GM12872 (cell line): ENCODE data around the gene GIGYF2.

Experiments
- CTCF ChIP-seq: IDR thresholded peaks from 3 replicates; pipeline ENCODE4 v1.5.1; 2011; ENCODE audit warnings: low read depth, mild to moderate bottlenecking, low read length, moderate library complexity; ENCODE audit not compliant: insufficient read depth

GIGYF2 gene

GRCh38 chr2:232795920-232796319 lies 98.8 kb downstream of the GIGYF2 start:
- no peak for TF ChIP-seq CTCF

GRCh38 chr2:232798187-232798586 lies 101.1 kb downstream of the GIGYF2 start:
- no peak for TF ChIP-seq CTCF

GRCh38 chr2:232800166-232800565 lies 103.0 kb downstream of the GIGYF2 start:
- TF ChIP-seq CTCF, result no peak

- no peak for TF ChIP-seq CTCF
Measured at GRCh38 chr2:232802091-232802490, 105.0 kb downstream of the GIGYF2 start.

GRCh38 chr2:232809349-232810124 lies 112.4 kb downstream of the GIGYF2 start:
- TF ChIP-seq CTCF, result no peak

- no peak for TF ChIP-seq CTCF
Measured at GRCh38 chr2:232810444-232810843, 113.3 kb downstream of the GIGYF2 start.

GRCh38 chr2:232815569-232815968 lies 118.4 kb downstream of the GIGYF2 start:
- TF ChIP-seq CTCF, result no peak
